Activated CD4-positive, alpha-beta T cell treated with anti-CD3 and anti-CD28 coated beads for 48 hours (primary cell): Measurements from ENCODE around the gene FAU.

Experiments
- DNase-seq: peaks from one replicate; pipeline ENCODE4 v3.0.0-alpha.2; 2020

The FAU gene

GRCh38 chr11:65134952-65135632, 13.2 kb upstream of the FAU start:
- DNase-seq = peak; percentile 85

- DNase-seq = peak; percentile 94
Observed at GRCh38 chr11:65134240-65134951, 12.5 kb upstream of the FAU start, which contains the start of gene SYVN1. Gene SYVN1, minus strand, starts transcription at chr11:65134519. Its CDS starts 918 bp downstream, at chr11:65133601.

- DNase-seq = no peak
Observed at GRCh38 chr11:65133724-65134123, 11.8 kb upstream of the FAU start.

GRCh38 chr11:65132988-65133700, 11.2 kb upstream of the FAU start:
- DNase-seq = peak; percentile 85

GRCh38 chr11:65132238-65132987, 10.5 kb upstream of the FAU start:
- DNase-seq = no peak

- no peak for DNase-seq
Observed at GRCh38 chr11:65131895-65132237, 9.9 kb upstream of the FAU start.

GRCh38 chr11:65131417-65131776, 9.5 kb upstream of the FAU start:
- DNase-seq = no peak

- DNase-seq = no peak
Observed at GRCh38 chr11:65130631-65131416, 8.9 kb upstream of the FAU start.

- no peak for DNase-seq
Observed at GRCh38 chr11:65129649-65130441, 7.9 kb upstream of the FAU start.

GRCh38 chr11:65128182-65129145, 6.5 kb upstream of the FAU start:
- no peak for DNase-seq

GRCh38 chr11:65127473-65128181, 5.7 kb upstream of the FAU start:
- no peak for DNase-seq

- DNase-seq = no peak
Observed at GRCh38 chr11:65126624-65127274, 4.8 kb upstream of the FAU start.

GRCh38 chr11:65125197-65126056, 3.5 kb upstream of the FAU start:
- no peak for DNase-seq

GRCh38 chr11:65124480-65125196, 2.7 kb upstream of the FAU start:
- no peak for DNase-seq

- DNase-seq = peak; percentile 51
Observed at GRCh38 chr11:65121447-65121864, 478 bp downstream of the FAU start.

GRCh38 chr11:65120831-65121230, 1.1 kb downstream of the FAU start:
- no peak for DNase-seq

GRCh38 chr11:65119670-65119995, 2.3 kb downstream of the FAU start:
- DNase-seq = no peak
